GM23338 (cell line): Measurements from ENCODE around the gene CTF1.

Source experiments
- CTCF ChIP-seq, 2 experiments: fragments of 200-600 bp in 1 of 2; sonication (generic) in 1 of 2; conservative IDR thresholded peaks; 2 replicates each; pipeline versions ENCODE4 v1.5.1 to v1.6.1; 2016 to 2017; ENCODE audit warnings: antibody characterized with exemption in 2 of 2, low read depth in 2 of 2, mild to moderate bottlenecking in 2 of 2, moderate library complexity in 1 of 2
- EZH2phosphoT487 ChIP-seq: fragments of 200-600 bp; sonication (generic); IDR thresholded peaks from one replicate; pipeline ENCODE4 v1.8.1; 2018; ENCODE audit warnings: antibody characterized with exemption; ENCODE audit not compliant: unreplicated experiment

- TF ChIP-seq CTCF (conservative IDR thresholded peaks at IDR 0.05; ENCODE audit: low read depth in 2 of 2) (peak in 1 of 2 experiments; percentile 68; a peak in 3 of 4 replicates), EZH2phosphoT487 (no peak)
Measured at GRCh38 chr16:30893744-30894539, 2.5 kb upstream of the CTF1 start, which contains the start of gene BCL7C.
